ENCODE data around the gene SPRR2D. TPM values are rescaled to one million over a fixed set of nuclear protein-coding genes. Genes with fewer than 3 reads are reported as not detected.

SPRR2D gene
- total and polyA plus RNA-seq, 2 donors (not counting 3 experiments of a cell fraction or from before 2014, with no cell fraction given) = not detected

DNA sequence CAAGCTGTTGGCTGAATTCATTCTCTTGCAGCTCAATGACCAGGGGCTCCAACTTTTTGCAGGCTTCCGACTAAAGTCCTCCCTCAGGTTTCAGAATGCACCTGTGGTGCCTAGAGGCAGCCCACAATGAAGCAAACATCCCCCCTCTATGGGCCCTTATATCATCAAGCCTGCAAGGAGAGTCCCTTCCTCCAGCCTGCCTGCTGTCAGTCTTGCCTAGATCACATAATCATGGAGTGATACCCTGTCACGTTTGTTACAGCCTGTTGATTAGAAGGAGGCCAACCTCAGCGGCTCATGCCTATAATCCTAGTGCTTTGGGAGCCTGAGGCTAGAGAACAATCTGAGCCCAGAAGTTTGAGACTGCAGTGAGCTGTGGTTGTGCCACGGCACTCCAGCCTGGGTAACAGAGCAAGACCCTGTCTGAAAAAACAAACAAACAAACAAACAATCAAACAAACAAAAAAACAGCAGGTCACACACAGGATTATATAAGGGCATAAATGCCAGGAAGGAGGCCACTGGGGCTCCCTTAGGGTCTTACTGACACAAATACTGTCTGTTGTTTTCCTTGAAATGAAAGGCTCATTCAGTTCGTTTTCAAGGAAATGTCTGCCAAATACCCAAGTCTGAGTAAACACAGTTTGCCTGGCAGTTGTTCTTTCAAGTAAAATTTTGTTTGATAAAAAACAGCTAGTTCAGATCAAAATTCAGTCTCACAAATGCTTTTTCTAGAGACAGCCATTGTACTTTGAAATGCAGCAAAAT, 44.1 kb downstream of the SPRR2D start:
- H3K36me3 ChIP-seq (ENCODE audit: control insufficient read depth in 2 of 2, extremely low read depth in 1 of 2, insufficient read depth in 2 of 2, low read length in 2 of 2) = no peaks in the 10 kb centered on the region
- intact Hi-C loops (cut with micrococcal nuclease) = no loop called here
- dilution Hi-C loops (cut with MboI; ENCODE audit: extremely low pct_ligation_motif_present, low sequenced_read_pairs) = no loop called here
- ChIA-PET CTCF (no interaction called here), POLR2A (no interaction called here)
- H3K4me2 ChIP-seq (ENCODE audit: insufficient read depth, low read length) = no peak overlapping the region
- H3K9me1 ChIP-seq (replicated peaks; ENCODE audit: control insufficient read depth, extremely low read depth, insufficient read depth, low read length) = no peaks in the 10 kb centered on the region
- H3K4me1 ChIP-seq (ENCODE audit: control insufficient read depth, extremely low read depth, insufficient read depth, low read length) = no peaks in the 10 kb centered on the region
- no peaks in the 10 kb centered on the region for H3K27me3 ChIP-seq (ENCODE audit: control insufficient read depth in 2 of 2, insufficient read depth in 2 of 2, low read length in 2 of 2)
- no peak for DNase-seq (ENCODE audit: low read depth, low spot score)
- no peak overlapping the region for H3K4me3 ChIP-seq (replicated peaks in 1 of 3; ENCODE audit: insufficient read depth in 1 of 3, low read depth in 1 of 3, low read length in 3 of 3)
- no peak overlapping the region for H3K9ac ChIP-seq (replicated peaks; ENCODE audit: extremely low read depth, insufficient read depth, low read length)
- no peaks in the 10 kb centered on the region for H3K9me3 ChIP-seq (replicated peaks; ENCODE audit: control insufficient read depth, insufficient read depth, low read length)
- H4K20me1 ChIP-seq (replicated peaks; ENCODE audit: control insufficient read depth, extremely low read depth, insufficient read depth, low read length) = no peaks in the 10 kb centered on the region
- H2AFZ ChIP-seq (ENCODE audit: low read depth, low read length) = no peak overlapping the region
- no peak for FAIRE-seq
- H3K27ac ChIP-seq (ENCODE audit: insufficient read depth, low read depth, low read length) = no peak overlapping the region
- TF ChIP-seq MYC (IDR thresholded peaks at IDR 0.05; ENCODE audit: low read depth, low read length) (no peak), GATA2 (IDR thresholded peaks at IDR 0.05; ENCODE audit: insufficient read depth, insufficient read length, low read depth, low read length) (no peak)
- BruUV-seq (replicated peaks) = no TSS peak
- H3K79me2 ChIP-seq (ENCODE audit: control insufficient read depth, insufficient read depth, low read length) = no peaks in the 10 kb centered on the region

DNA sequence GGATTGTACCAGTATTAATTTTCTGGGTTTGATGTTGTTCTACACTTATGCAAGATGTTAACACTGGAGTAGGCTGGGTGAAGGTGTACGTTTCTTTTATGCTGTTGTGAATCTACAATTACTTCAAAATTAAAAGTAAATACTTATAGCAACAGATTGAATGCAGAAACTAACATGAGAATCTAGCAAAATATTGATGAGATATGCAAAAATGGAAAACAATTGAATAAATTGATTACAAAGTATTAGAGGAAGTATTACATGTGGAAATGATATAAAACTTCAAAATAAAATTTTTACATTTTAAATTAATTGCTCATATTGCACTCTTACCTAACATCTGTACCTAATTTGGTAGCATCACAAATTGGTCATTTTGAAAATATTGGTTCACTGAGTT, 45.1 kb downstream of the SPRR2D start:
- Histone ChIP-seq H2AFZ (ENCODE audit: low read depth, low read length) (no peak overlapping the region), H3K36me3 (ENCODE audit: control insufficient read depth in 2 of 2, extremely low read depth in 1 of 2, insufficient read depth in 2 of 2, low read length in 2 of 2) (no peaks in the 10 kb centered on the region), H3K9ac (replicated peaks; ENCODE audit: extremely low read depth, insufficient read depth, low read length) (no peak overlapping the region), H3K79me2 (ENCODE audit: control insufficient read depth, insufficient read depth, low read length) (no peaks in the 10 kb centered on the region), H3K27me3 (ENCODE audit: control insufficient read depth in 2 of 2, insufficient read depth in 2 of 2, low read length in 2 of 2) (no peaks in the 10 kb centered on the region), H3K9me3 (replicated peaks; ENCODE audit: control insufficient read depth, insufficient read depth, low read length) (no peaks in the 10 kb centered on the region), H3K9me1 (replicated peaks; ENCODE audit: control insufficient read depth, extremely low read depth, insufficient read depth, low read length) (no peaks in the 10 kb centered on the region), H3K4me2 (ENCODE audit: insufficient read depth, low read length) (no peak overlapping the region), H3K4me3 (replicated peaks in 1 of 3; ENCODE audit: insufficient read depth in 1 of 3, low read depth in 1 of 3, low read length in 3 of 3) (no peak overlapping the region), H4K20me1 (replicated peaks; ENCODE audit: control insufficient read depth, extremely low read depth, insufficient read depth, low read length) (no peaks in the 10 kb centered on the region), H3K4me1 (ENCODE audit: control insufficient read depth, extremely low read depth, insufficient read depth, low read length) (no peaks in the 10 kb centered on the region), H3K27ac (ENCODE audit: insufficient read depth, low read depth, low read length) (no peak overlapping the region)
- POLR2A ChIA-PET = no interaction called here
- TF ChIP-seq EZH2 (IDR thresholded peaks at IDR 0.05; ENCODE audit: borderline replicate concordance, low read depth, low read length, severe bottlenecking) = no peak
- no peak for TF ChIP-seq JUN (IDR thresholded peaks at IDR 0.05; ENCODE audit: borderline replicate concordance, insufficient read depth, insufficient read length, low read depth)
- TF ChIP-seq GATA2 (IDR thresholded peaks at IDR 0.05; ENCODE audit: insufficient read depth, insufficient read length, low read depth, low read length) = no peak
- no peak for TF ChIP-seq POLR2A (IDR thresholded peaks at IDR 0.05; ENCODE audit: low read depth, low read length)
- TF ChIP-seq FOS (IDR thresholded peaks at IDR 0.05; ENCODE audit: borderline replicate concordance, insufficient read depth, low read length) = no peak
- TF ChIP-seq POLR2AphosphoS5 (IDR thresholded peaks at IDR 0.05; ENCODE audit: insufficient read depth, low read depth, low read length) = no peak
- TF ChIP-seq, protein P1, sequence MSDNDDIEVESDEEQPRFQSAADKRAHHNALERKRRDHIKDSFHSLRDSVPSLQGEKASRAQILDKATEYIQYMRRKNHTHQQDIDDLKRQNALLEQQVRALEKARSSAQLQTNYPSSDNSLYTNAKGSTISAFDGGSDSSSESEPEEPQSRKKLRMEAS (IDR thresholded peaks at IDR 0.05; ENCODE audit: insufficient read depth, insufficient read length) = no peak
- TF ChIP-seq MYC (IDR thresholded peaks at IDR 0.05; ENCODE audit: low read depth, low read length) = no peak
- TF ChIP-seq, protein P2, sequence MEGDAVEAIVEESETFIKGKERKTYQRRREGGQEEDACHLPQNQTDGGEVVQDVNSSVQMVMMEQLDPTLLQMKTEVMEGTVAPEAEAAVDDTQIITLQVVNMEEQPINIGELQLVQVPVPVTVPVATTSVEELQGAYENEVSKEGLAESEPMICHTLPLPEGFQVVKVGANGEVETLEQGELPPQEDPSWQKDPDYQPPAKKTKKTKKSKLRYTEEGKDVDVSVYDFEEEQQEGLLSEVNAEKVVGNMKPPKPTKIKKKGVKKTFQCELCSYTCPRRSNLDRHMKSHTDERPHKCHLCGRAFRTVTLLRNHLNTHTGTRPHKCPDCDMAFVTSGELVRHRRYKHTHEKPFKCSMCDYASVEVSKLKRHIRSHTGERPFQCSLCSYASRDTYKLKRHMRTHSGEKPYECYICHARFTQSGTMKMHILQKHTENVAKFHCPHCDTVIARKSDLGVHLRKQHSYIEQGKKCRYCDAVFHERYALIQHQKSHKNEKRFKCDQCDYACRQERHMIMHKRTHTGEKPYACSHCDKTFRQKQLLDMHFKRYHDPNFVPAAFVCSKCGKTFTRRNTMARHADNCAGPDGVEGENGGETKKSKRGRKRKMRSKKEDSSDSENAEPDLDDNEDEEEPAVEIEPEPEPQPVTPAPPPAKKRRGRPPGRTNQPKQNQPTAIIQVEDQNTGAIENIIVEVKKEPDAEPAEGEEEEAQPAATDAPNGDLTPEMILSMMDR (IDR thresholded peaks at IDR 0.05; ENCODE audit: extremely low read depth in 1 of 2, insufficient read depth in 1 of 2, low read depth in 1 of 2, low read length in 2 of 2) = no peak
- FAIRE-seq = no peak
- CTCF ChIA-PET = no interaction called here
- no TSS peak for BruUV-seq (replicated peaks)
- dilution Hi-C loops (cut with MboI; ENCODE audit: extremely low pct_ligation_motif_present, low sequenced_read_pairs) = no loop called here
- no peak for DNase-seq (ENCODE audit: low read depth, low spot score)
- intact Hi-C loops (cut with micrococcal nuclease) = no loop called here
